ENCODE data around the gene DYNLT4.
"Not testable (repeated sequence)": the region's sequence is repeated elsewhere in the genome, so short reads cannot be mapped to it uniquely, and the experiment has no call there.

DYNLT4 gene

GRCh38 chr1:44786841-44787426 is 20.2 kb downstream of the DYNLT4 start:
- DNase-seq, result no peak

- DNase-seq, result peak; percentile 78
These were observed 20.9 kb downstream of the DYNLT4 start for GRCh38 chr1:44786138-44786840.

GRCh38 chr1:44785501-44786137 is 21.5 kb downstream of the DYNLT4 start:
- no peak for DNase-seq

GRCh38 chr1:44785029-44785380 is 22.1 kb downstream of the DYNLT4 start:
- DNase-seq, result no peak

- DNase-seq, result no peak
These were observed 22.8 kb downstream of the DYNLT4 start for GRCh38 chr1:44784094-44785028.

- no peak for DNase-seq
These were observed 23.5 kb downstream of the DYNLT4 start for GRCh38 chr1:44783697-44784093.

GRCh38 chr1:44780583-44781121 is 26.5 kb downstream of the DYNLT4 start:
- DNase-seq, result no peak

GRCh38 chr1:44778705-44779576 is 28.2 kb downstream of the DYNLT4 start:
- DNase-seq, result no peak

- DNase-seq, result no peak
These were observed 29.0 kb downstream of the DYNLT4 start for GRCh38 chr1:44777969-44778635.

GRCh38 chr1:44777547-44777946 is 29.6 kb downstream of the DYNLT4 start:
- DNase-seq, result no peak

- DNase-seq, result peak; percentile 25
These were observed 30.5 kb downstream of the DYNLT4 start for GRCh38 chr1:44776730-44777068.

GRCh38 chr1:44775930-44776729 is 31.0 kb downstream of the DYNLT4 start:
- peak; percentile 45 for DNase-seq

- peak; percentile 95 for DNase-seq
These were observed 31.8 kb downstream of the DYNLT4 start, which contains the start of gene RPS8 for GRCh38 chr1:44775078-44775929. TSS of gene RPS8 (plus strand) at chr1:44775540. CDS start at chr1:44775597, 57 bp downstream.

- not testable (repeated sequence) for DNase-seq
These were observed 40.7 kb downstream of the DYNLT4 start for GRCh38 chr1:44766421-44766820.

GRCh38 chr1:44760876-44761275 is 46.3 kb downstream of the DYNLT4 start:
- DNase-seq, result no peak

- no peak for DNase-seq
These were observed 48.1 kb downstream of the DYNLT4 start for GRCh38 chr1:44759077-44759476.

- no peak for DNase-seq
These were observed 49.7 kb downstream of the DYNLT4 start for GRCh38 chr1:44757420-44757819.

All from activated CD4-positive, alpha-beta T cell treated with anti-CD3 and anti-CD28 coated beads, Interleukin-10, Interleukin-2, amounts not matched to agents 100 ng/mL and 50 ng/mL, durations not matched to agents 16 hours and 8 hours (primary cell).